K562 (cell line): ENCODE measurements around the gene SDC3. TPM values are rescaled to one million over a fixed set of nuclear protein-coding genes. Genes with fewer than 3 reads are reported as not detected.

Experiments
- ATAC-seq: fragments of 200-7000 bp; cut with Tn5 transposase; 3 replicates; pipeline ENCODE4 v1.9.1; 2020; ENCODE audit warnings: moderate library complexity
- BruUV-seq: library from RNA; stranded (reverse); fragments of 400-500 nt; replicated peaks from 2 replicates; lab custom pipeline; 2021; lab: Mats Ljungman, UMichigan
- CTCF ChIA-PET: fragments of 300-600 bp; formaldehyde crosslinking; extraction: SDS; loops from one replicate; lab custom pipeline; 2021; ENCODE audit warnings: low intra/inter-chr PET ratio; lab: Yijun Ruan, JAX
- POLR2A ChIA-PET: fragments of 300-600, 350-650 bp; sonication (Branson Sonifier 250); formaldehyde crosslinking; extraction: SDS; loops from one replicate; lab custom pipeline; 2021; ENCODE audit warnings: antibody characterized with exemption, inconsistent platforms; lab: Yijun Ruan, JAX
- DNase-seq, 4 experiments: peaks; one replicate each; pipeline versions ENCODE4 v3.0.0 to v3.0.0-alpha.2; 2011 to 2018; ENCODE audit warnings: low spot score in 3 of 4, mixed read lengths in 3 of 4; ENCODE audit errors: extremely low read depth in 1 of 4
- FAIRE-seq: peaks from 2 replicates; lab custom pipeline; 2011; peaks lifted over from hg19 to GRCh38; lab: Jason Lieb, UNC
- H2AFZ ChIP-seq: 2 replicates; pipeline ENCODE4 v1.6.0; 2011; ENCODE audit warnings: low read depth, low read length, control low read depth, inconsistent platforms
- H3K27ac ChIP-seq: fragments of 200-600 bp; 3 replicates; pipeline ENCODE4 v1.8.0; 2011; ENCODE audit warnings: low read depth, mild to moderate bottlenecking, control low read depth, inconsistent platforms, low read length, moderate library complexity, mixed read lengths; ENCODE audit errors: extremely low read depth
- H3K27me3 ChIP-seq, 2 experiments: fragments of 300-600 bp in 1 of 2; 2 replicates in 1 of 2; 3 replicates in 1 of 2; pipeline versions ENCODE4 v1.6.0 to v1.8.0; 2011; ENCODE audit warnings: inconsistent platforms in 2 of 2, low read length in 2 of 2, mild to moderate bottlenecking in 1 of 2, mixed read lengths in 1 of 2, moderate library complexity in 1 of 2; ENCODE audit not compliant: control insufficient read depth in 2 of 2, insufficient read depth in 2 of 2
- H3K36me3 ChIP-seq: fragments of 300-600 bp; 3 replicates; pipeline ENCODE4 v1.8.0; 2011; ENCODE audit warnings: mild to moderate bottlenecking, low read length, inconsistent platforms; ENCODE audit not compliant: control insufficient read depth, insufficient read depth
- H3K4me1 ChIP-seq, 2 experiments: fragments of 200-600 bp in 1 of 2; replicated peaks in 1 of 2; 2 replicates in 1 of 2; 3 replicates in 1 of 2; pipeline versions ENCODE4 v1.5.1 to v1.8.0; 2011; ENCODE audit warnings: inconsistent platforms in 2 of 2, low read length in 2 of 2, mild to moderate bottlenecking in 1 of 2, mixed read lengths in 1 of 2, moderate library complexity in 1 of 2; ENCODE audit not compliant: control insufficient read depth in 2 of 2, insufficient read depth in 2 of 2
- H3K4me2 ChIP-seq: 2 replicates; pipeline ENCODE4 v1.6.1; 2011; ENCODE audit warnings: low read length, control low read depth, inconsistent platforms, mixed read lengths; ENCODE audit not compliant: insufficient read depth
- H3K4me3 ChIP-seq: fragments of 200-600 bp; sonication (generic), shearing (Covaris generic); 2 replicates; pipeline ENCODE4 v1.5.1; 2016; ENCODE audit warnings: control low read depth, inconsistent platforms
- H3K79me2 ChIP-seq: fragments of 200-600 bp; 3 replicates; pipeline ENCODE4 v1.8.0; 2011; ENCODE audit warnings: low read length, inconsistent platforms; ENCODE audit not compliant: control insufficient read depth, insufficient read depth
- H3K9ac ChIP-seq, 2 experiments: 2 replicates each; pipeline versions ENCODE4 v1.6.0 to v1.6.1; 2011; ENCODE audit warnings: low read depth in 2 of 2, low read length in 2 of 2, control low read depth in 1 of 2, inconsistent platforms in 1 of 2, mild to moderate bottlenecking in 1 of 2, mixed read lengths in 1 of 2; ENCODE audit not compliant: insufficient read depth in 1 of 2
- H3K9me1 ChIP-seq: one replicate; pipeline ENCODE4 v1.6.0; 2011; ENCODE audit warnings: inconsistent platforms, mild to moderate bottlenecking, low read length, moderate library complexity; ENCODE audit not compliant: control insufficient read depth, insufficient read depth
- H3K9me3 ChIP-seq: replicated peaks from 2 replicates; pipeline ENCODE4 v1.5.1; 2011; ENCODE audit warnings: low read depth, low read length, inconsistent platforms; ENCODE audit not compliant: control insufficient read depth, insufficient read depth
- H4K20me1 ChIP-seq: replicated peaks from 2 replicates; pipeline ENCODE4 v1.6.1; 2011; ENCODE audit warnings: low read length, inconsistent platforms, mixed read lengths; ENCODE audit not compliant: control insufficient read depth, insufficient read depth
- BMI1 ChIP-seq: fragments of 150-350 bp; IDR thresholded peaks from 2 replicates; pipeline ENCODE4 v1.6.1; 2014; ENCODE audit warnings: low read length
- LEF1 ChIP-seq: fragments of 450-650 bp; IDR thresholded peaks from 2 replicates; pipeline ENCODE4 v1.6.1; 2016; ENCODE audit warnings: mild to moderate bottlenecking
- MAZ ChIP-seq, 2 experiments: fragments of 450-650 bp in 1 of 2; sonication (generic) in 1 of 2; formaldehyde crosslinking; IDR thresholded peaks in 1 of 2; conservative IDR thresholded peaks in 1 of 2; 2 replicates each; pipeline versions ENCODE4 v1.4.0 to v1.5.0; 2020; ENCODE audit warnings: mild to moderate bottlenecking in 1 of 2, missing genetic modification reagents in 1 of 2
- MEF2D ChIP-seq: conservative IDR thresholded peaks from 2 replicates; pipeline ENCODE4 v1.6.1; 2016; ENCODE audit warnings: low read depth, missing genetic modification characterization, missing compliant biosample characterization
- NBN ChIP-seq: fragments of 450-650 bp; IDR thresholded peaks from 2 replicates; pipeline ENCODE4 v1.6.1; 2016; ENCODE audit warnings: low read depth, mild to moderate bottlenecking
- NR4A1 ChIP-seq, 2 experiments: fragments of 250-450 bp in 1 of 2; fragments of 450-650 bp in 1 of 2; sonication (Bioruptor Pico) in 1 of 2; IDR thresholded peaks; 2 replicates each; pipeline versions ENCODE4 v1.4.0 to v1.6.1; 2016 to 2020; ENCODE audit warnings: mild to moderate bottlenecking in 2 of 2, missing compliant biosample characterization in 1 of 2, missing genetic modification characterization in 1 of 2, moderate library complexity in 1 of 2
- NRF1 ChIP-seq, 2 experiments: fragments of 450-650 bp; IDR thresholded peaks in 1 of 2; conservative IDR thresholded peaks in 1 of 2; 2 replicates each; pipeline ENCODE4 v1.6.1; 2014; ENCODE audit warnings: mild to moderate bottlenecking in 2 of 2
- SMARCC2 ChIP-seq: fragments of 450-650 bp; IDR thresholded peaks from 2 replicates; pipeline ENCODE4 v1.6.1; 2017; ENCODE audit warnings: antibody characterized with exemption, moderate library complexity, mild to moderate bottlenecking, low read depth
- TAL1 ChIP-seq: fragments of 450-650 bp; IDR thresholded peaks from 2 replicates; pipeline ENCODE4 v1.6.1; 2016; ENCODE audit warnings: mild to moderate bottlenecking
- TCF7 ChIP-seq: sonication (generic); IDR thresholded peaks from 2 replicates; pipeline ENCODE4 v1.6.1; 2016; ENCODE audit warnings: antibody characterized with exemption, borderline replicate concordance
- ZBTB1 ChIP-seq: sonication (generic); formaldehyde crosslinking; IDR thresholded peaks from 2 replicates; pipeline ENCODE4 v1.8.1; 2023; ENCODE audit warnings: missing genetic modification reagents, low read depth, mild to moderate bottlenecking, borderline replicate concordance
- ZFP30 ChIP-seq: fragments of 250-450 bp; sonication (Bioruptor Pico); IDR thresholded peaks from 2 replicates; pipeline ENCODE4 v1.8.0; 2022; ENCODE audit warnings: moderate library complexity, mild to moderate bottlenecking, inconsistent platforms, borderline replicate concordance
- ZKSCAN3 ChIP-seq: fragments of 250-450 bp; sonication (Bioruptor Pico); IDR thresholded peaks from 2 replicates; pipeline ENCODE4 v1.4.0; 2020
- ZNF121 ChIP-seq: sonication (generic); formaldehyde crosslinking; conservative IDR thresholded peaks from 2 replicates; pipeline ENCODE4 v1.8.0; 2022; ENCODE audit warnings: missing genetic modification reagents
- ZNF134 ChIP-seq: fragments of 250-450 bp; sonication (Bioruptor Pico); conservative IDR thresholded peaks from 2 replicates; pipeline ENCODE4 v1.4.0; 2020
- ZNF146 ChIP-seq: IDR thresholded peaks from one replicate; pipeline ENCODE4 v1.6.1; 2018; ENCODE audit warnings: missing compliant biosample characterization; ENCODE audit not compliant: unreplicated experiment
- WGBS: fragments of 100-300 bp; shearing (Covaris generic); methylation state at CpG from one replicate; pipeline ENCODE4 v1.1.6; 2016; ENCODE audit warnings: low coverage, mixed read lengths; ENCODE audit not compliant: insufficient coverage; ENCODE audit errors: missing lambda C conversion rate; 5-methylcytosine and 5-hydroxymethylcytosine counted together
- in situ Hi-C: fragments of 300-500 bp; cut with MboI; formaldehyde crosslinking; loops from 4 replicates; pipeline ENCODE4 v1.15.0; 2018; ENCODE audit warnings: inconsistent platforms, mixed read lengths
- intact Hi-C: fragments of 100-400 bp; cut with micrococcal nuclease; formaldehyde crosslinking; loops from 2 replicates; pipeline ENCODE4 v1.14.2; 2022
- polyA plus RNA-seq, 8 experiments: library from polyadenylated mRNA; depleted of rRNA in 4 of 8; stranded (reverse) in 5 of 8; unstranded in 3 of 8; fragments of >200 nt; fragmentation: Nextera tagmentation in 2 of 8; fragmentation: Illumina TruSeq in 1 of 8; extraction: Ambion mirVana in 2 of 8; extraction: Trizol in 1 of 8; gene quantifications; 2 replicates each; pipeline versions ENCODE4 v1.2.1 to v1.2.3, GENCODE V29; 2011 to 2014; ENCODE audit warnings: inconsistent platforms in 1 of 8, missing spikeins in 1 of 8
- total RNA-seq, 7 experiments: library from RNA; depleted of rRNA in 6 of 7; stranded (reverse); fragments of >200 nt in 6 of 7; fragmentation: Illumina TruSeq in 2 of 7; extraction: Trizol in 2 of 7; gene quantifications; 2 replicates each; pipeline versions ENCODE4 v1.2.1 to v1.2.3, GENCODE V29; 2011 to 2021; ENCODE audit warnings: low replicate concordance in 1 of 7
- TF ChIP-seq, protein P1 (sequence below): fragments of 450-650 bp; IDR thresholded peaks from 2 replicates; pipeline ENCODE4 v1.7.1; 2018; ENCODE audit warnings: mild to moderate bottlenecking, low read depth; ENCODE audit not compliant: partially characterized antibody
- TF ChIP-seq, protein P2 (sequence below): fragments of 250-450 bp; sonication (Bioruptor Pico); IDR thresholded peaks from 2 replicates; pipeline ENCODE4 v1.8.0; 2021; ENCODE audit warnings: moderate library complexity, mild to moderate bottlenecking, inconsistent platforms

The SDC3 gene
- total and polyA plus RNA-seq, 9 of the 15 experiments (the other 6 are each of a cell fraction or from before 2014, with no cell fraction given), result 0.38 to 44.1 (median 12.1) TPM

DNA sequence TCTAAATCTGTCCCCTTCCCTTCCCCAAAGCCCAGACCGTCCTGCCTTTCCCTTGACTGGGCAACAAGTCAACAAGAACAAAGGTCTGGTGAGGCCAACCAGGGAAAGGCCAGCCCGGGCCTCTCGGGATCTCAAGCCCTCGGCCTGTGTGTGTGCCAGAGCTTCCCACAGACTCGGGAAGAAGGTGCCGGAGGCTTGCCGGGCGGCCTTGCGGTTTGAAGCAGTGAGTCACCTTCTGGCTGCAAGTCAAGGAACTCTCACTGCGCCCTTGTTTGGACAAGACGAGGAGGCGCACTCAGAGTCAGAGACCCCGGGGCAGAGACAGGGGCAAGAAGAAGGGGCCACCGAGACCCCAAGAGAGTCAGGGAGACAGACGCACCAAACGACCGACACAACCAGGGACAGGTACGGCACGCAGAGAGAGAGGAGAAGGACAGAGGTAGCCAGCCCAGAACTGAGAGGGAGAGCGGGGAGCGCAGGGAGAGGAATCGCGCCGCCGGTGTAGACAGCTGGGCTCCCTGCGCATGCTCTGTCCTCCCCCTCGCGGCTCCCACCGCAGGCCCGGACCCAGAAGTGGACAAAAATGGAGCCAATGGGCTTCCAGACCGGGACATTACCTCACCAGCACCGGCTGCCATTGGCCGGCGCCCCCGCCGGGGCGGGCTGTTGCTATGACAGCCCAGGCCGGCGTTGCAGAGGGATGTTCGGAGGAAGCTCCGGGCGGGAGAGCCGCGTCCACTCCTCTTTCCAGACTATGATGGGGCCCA is 84.4 kb downstream of the SDC3 start:
- H3K4me3 ChIP-seq, result peak overlapping the region; percentile 44
- TSS peak; percentile 87 for BruUV-seq
- TF ChIP-seq NBN (peak; percentile 98), LEF1 (peak; percentile 90), ZKSCAN3 (CRISPR knock-in tag) (no peak), ZFP30 (no peak), NRF1 (conservative IDR thresholded peaks at IDR 0.05 in 1 of 2, IDR thresholded peaks at IDR 0.05 in 1 of 2) (peak; percentile 98), TAL1 (0 out of 2 replicates have a peak, but pooled peaks have one; percentile 12), BMI1 (peak; percentile 86), ZNF121 (CRISPR knock-in tag) (no peak), MEF2D (tag) (0 out of 2 replicates have a peak, but pooled peaks have one; percentile 27), ZBTB1 (CRISPR knock-in tag) (no peak; the same call in 1 of the 2 replicates), ZNF134 (no peak), SMARCC2 (peak; percentile 98), NR4A1 (CRISPR knock-in tag; IDR thresholded peaks at IDR 0.05) (peak; percentile 44; the same call in 1 of the 2 replicates), NR4A1 (tag; IDR thresholded peaks at IDR 0.05) (no peak), ZNF146 (CRISPR knock-in tag) (no peak), MAZ (CRISPR knock-in tag; conservative IDR thresholded peaks at IDR 0.05 in 1 of 2, IDR thresholded peaks at IDR 0.05 in 1 of 2) (peak; percentile 69 to 79), TCF7 (no peak)
- TF ChIP-seq, protein P1, sequence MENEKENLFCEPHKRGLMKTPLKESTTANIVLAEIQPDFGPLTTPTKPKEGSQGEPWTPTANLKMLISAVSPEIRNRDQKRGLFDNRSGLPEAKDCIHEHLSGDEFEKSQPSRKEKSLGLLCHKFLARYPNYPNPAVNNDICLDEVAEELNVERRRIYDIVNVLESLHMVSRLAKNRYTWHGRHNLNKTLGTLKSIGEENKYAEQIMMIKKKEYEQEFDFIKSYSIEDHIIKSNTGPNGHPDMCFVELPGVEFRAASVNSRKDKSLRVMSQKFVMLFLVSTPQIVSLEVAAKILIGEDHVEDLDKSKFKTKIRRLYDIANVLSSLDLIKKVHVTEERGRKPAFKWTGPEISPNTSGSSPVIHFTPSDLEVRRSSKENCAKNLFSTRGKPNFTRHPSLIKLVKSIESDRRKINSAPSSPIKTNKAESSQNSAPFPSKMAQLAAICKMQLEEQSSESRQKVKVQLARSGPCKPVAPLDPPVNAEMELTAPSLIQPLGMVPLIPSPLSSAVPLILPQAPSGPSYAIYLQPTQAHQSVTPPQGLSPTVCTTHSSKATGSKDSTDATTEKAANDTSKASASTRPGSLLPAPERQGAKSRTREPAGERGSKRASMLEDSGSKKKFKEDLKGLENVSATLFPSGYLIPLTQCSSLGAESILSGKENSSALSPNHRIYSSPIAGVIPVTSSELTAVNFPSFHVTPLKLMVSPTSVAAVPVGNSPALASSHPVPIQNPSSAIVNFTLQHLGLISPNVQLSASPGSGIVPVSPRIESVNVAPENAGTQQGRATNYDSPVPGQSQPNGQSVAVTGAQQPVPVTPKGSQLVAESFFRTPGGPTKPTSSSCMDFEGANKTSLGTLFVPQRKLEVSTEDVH, result peak; percentile 42
- TF ChIP-seq, protein P2, sequence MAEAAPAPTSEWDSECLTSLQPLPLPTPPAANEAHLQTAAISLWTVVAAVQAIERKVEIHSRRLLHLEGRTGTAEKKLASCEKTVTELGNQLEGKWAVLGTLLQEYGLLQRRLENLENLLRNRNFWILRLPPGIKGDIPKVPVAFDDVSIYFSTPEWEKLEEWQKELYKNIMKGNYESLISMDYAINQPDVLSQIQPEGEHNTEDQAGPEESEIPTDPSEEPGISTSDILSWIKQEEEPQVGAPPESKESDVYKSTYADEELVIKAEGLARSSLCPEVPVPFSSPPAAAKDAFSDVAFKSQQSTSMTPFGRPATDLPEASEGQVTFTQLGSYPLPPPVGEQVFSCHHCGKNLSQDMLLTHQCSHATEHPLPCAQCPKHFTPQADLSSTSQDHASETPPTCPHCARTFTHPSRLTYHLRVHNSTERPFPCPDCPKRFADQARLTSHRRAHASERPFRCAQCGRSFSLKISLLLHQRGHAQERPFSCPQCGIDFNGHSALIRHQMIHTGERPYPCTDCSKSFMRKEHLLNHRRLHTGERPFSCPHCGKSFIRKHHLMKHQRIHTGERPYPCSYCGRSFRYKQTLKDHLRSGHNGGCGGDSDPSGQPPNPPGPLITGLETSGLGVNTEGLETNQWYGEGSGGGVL (CRISPR knock-in tag), result no peak

More for the DNA sequence above, 84.4 kb downstream of the SDC3 start:
- H3K36me3 ChIP-seq, result no peaks in the 10 kb centered on the region
- peaks cover 9 to 18% of the 10 kb centered on the region in 2 experiments; a peak in 4 of 5 replicates for H3K4me1 ChIP-seq
- intact Hi-C loops (no loop called here), in situ Hi-C loops (no loop called here)
- peak overlapping the region; percentile 83 for H3K4me2 ChIP-seq
- peak overlapping the region; percentile 85 for H3K27ac ChIP-seq
- WGBS, result under 1% methylated on average over 44 of the region's 44 CpGs
- peak; percentile 97 for FAIRE-seq
- CTCF ChIA-PET, result no interaction called here
- no peaks in the 10 kb centered on the region; a peak in 1 of 5 replicates for H3K27me3 ChIP-seq
- no peaks in the 10 kb centered on the region for H3K9me1 ChIP-seq
- H2AFZ ChIP-seq, result peak overlapping the region; percentile 96
- DNase-seq, result peak; percentile 98 to 100 (median 100)
- peak overlapping the region; percentile 75 to 82 for H3K9ac ChIP-seq
- no peaks in the 10 kb centered on the region; the same call in 1 of the 2 replicates for H4K20me1 ChIP-seq
- H3K9me3 ChIP-seq, result no peaks in the 10 kb centered on the region
- H3K79me2 ChIP-seq, result no peaks in the 10 kb centered on the region
- POLR2A ChIA-PET, result interaction anchor here (0.6 to 2.1 kb wide), 22 partner anchors 10 to 655 kb away, joined by 3 to 13 read pairs (median 4); no protein-coding TSS in a partner anchor
- ATAC-seq, result peak; percentile 99
